HUES6 (cell line): ENCODE results near the gene ASB18.

Source experiments
- H3K27ac ChIP-seq: 2 replicates; pipeline ENCODE4 v1.7.0; 2013; ENCODE audit warnings: low read depth, mild to moderate bottlenecking, low read length, inconsistent platforms
- H3K27me3 ChIP-seq: 2 replicates; pipeline ENCODE4 v1.6.1; 2013; ENCODE audit warnings: low read length; ENCODE audit not compliant: control insufficient read depth, insufficient read depth
- H3K36me3 ChIP-seq: 2 replicates; pipeline ENCODE4 v1.6.1; 2013; ENCODE audit warnings: low read length; ENCODE audit not compliant: control insufficient read depth, insufficient read depth
- H3K4me1 ChIP-seq: 2 replicates; pipeline ENCODE4 v1.6.1; 2013; ENCODE audit warnings: low read length; ENCODE audit not compliant: control insufficient read depth, insufficient read depth
- H3K4me3 ChIP-seq: 2 replicates; pipeline ENCODE4 v1.5.1; 2013; ENCODE audit warnings: low read depth, low read length
- H3K9ac ChIP-seq: one replicate; pipeline ENCODE4 v1.6.1; 2013; ENCODE audit warnings: mild to moderate bottlenecking, low read length
- H3K9me3 ChIP-seq: 2 replicates; pipeline ENCODE4 v1.6.1; 2013; ENCODE audit warnings: low read depth, low read length; ENCODE audit not compliant: control insufficient read depth, insufficient read depth

Gene ASB18, protein sequence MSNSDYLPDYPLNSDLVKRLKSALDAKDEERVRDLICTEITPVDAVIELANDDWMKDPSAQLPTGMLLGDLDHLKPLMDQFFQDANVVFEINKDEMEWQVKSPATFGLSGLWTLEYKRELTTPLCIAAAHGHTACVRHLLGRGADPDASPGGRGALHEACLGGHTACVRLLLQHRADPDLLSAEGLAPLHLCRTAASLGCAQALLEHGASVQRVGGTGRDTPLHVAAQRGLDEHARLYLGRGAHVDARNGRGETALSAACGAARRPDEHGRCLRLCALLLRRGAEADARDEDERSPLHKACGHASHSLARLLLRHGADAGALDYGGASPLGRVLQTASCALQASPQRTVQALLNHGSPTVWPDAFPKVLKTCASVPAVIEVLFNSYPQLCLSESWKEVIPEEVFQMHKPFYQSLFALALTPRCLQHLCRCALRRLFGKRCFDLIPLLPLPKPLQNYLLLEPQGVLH

DNA sequence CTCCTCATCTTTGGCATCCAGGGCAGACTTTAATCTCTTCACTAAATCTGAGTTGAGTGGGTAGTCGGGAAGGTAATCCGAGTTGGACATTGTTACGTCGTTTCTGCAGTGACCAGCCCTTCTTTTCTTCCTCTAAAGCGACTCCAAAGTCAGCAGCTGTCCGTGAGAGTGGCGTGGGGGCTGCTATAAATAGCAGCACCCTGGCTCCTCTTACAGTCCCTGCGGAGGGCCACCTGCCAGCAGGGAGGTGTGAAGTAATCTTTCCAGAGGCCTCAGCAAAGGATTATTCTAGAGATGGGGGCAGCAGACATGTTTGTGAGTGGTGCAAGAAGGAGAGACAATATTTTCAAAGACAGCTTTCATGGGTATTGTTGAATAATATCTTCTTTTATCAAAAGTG is at the start of gene ASB18:
TSS of gene ASB18 (minus strand) at position 151 of the 400 bp plus-strand sequence. CDS start at position 90, 61 bp downstream.
- Histone ChIP-seq H3K36me3 (no peaks in the 10 kb centered on the region), H3K4me1 (no peaks in the 10 kb centered on the region), H3K9ac (no peak within 1 kb of the TSS), H3K27me3 (no peaks in the 10 kb centered on the region), H3K27ac (no peak within 1 kb of the TSS), H3K4me3 (no peak within 1 kb of the TSS), H3K9me3 (peaks cover 7% of the 10 kb centered on the region)

DNA sequence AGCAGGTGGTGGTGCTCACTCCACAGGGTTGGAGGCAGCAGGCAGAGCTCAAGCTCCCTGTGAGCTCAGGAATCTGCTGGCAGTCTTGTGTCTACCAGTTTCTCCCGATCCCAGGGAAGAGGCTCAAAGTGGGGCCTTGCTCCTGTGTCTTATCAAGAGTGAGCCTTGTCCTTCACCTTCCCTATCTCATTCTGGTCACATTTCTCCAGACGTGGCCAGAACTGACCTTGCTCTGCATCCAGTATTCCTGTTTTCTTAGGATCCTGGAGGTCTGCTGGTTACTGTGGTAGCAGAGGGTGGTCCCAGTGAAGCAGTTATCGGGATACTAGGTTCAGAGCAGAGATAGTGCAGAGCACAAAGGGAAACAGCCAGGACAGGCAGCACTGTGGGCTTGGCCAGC is 47.1 kb upstream of the ASB18 start:
- H3K27ac ChIP-seq, result no peak overlapping the region
- H3K27me3 ChIP-seq, result no peaks in the 10 kb centered on the region
- no peak overlapping the region for H3K4me3 ChIP-seq
- no peaks in the 10 kb centered on the region for H3K36me3 ChIP-seq
- peaks cover 21% of the 10 kb centered on the region for H3K4me1 ChIP-seq
- no peaks in the 10 kb centered on the region for H3K9me3 ChIP-seq
- no peak overlapping the region for H3K9ac ChIP-seq

DNA sequence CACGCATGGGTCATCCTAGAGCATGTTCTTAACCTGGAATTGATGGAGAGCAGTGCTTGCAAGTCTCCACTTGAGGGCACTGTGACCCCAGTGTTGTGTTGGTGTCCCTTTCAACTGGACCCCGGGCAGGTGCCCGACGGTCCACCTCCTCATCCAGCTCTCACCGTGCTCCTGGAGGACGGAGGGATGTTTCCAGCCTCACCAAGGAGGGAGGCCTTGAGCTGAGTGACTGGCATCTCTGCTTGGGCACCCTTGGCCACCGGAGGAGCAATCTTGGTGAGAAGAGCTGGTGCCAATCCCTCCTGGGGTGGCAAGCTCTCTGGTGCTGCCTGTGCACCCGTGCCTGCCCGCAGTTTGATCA is 45.4 kb upstream of the ASB18 start:
- Histone ChIP-seq H3K4me1 (peaks cover 21% of the 10 kb centered on the region), H3K36me3 (no peaks in the 10 kb centered on the region), H3K27ac (no peak overlapping the region), H3K27me3 (no peaks in the 10 kb centered on the region), H3K4me3 (no peak overlapping the region), H3K9ac (no peak overlapping the region), H3K9me3 (no peaks in the 10 kb centered on the region)

DNA sequence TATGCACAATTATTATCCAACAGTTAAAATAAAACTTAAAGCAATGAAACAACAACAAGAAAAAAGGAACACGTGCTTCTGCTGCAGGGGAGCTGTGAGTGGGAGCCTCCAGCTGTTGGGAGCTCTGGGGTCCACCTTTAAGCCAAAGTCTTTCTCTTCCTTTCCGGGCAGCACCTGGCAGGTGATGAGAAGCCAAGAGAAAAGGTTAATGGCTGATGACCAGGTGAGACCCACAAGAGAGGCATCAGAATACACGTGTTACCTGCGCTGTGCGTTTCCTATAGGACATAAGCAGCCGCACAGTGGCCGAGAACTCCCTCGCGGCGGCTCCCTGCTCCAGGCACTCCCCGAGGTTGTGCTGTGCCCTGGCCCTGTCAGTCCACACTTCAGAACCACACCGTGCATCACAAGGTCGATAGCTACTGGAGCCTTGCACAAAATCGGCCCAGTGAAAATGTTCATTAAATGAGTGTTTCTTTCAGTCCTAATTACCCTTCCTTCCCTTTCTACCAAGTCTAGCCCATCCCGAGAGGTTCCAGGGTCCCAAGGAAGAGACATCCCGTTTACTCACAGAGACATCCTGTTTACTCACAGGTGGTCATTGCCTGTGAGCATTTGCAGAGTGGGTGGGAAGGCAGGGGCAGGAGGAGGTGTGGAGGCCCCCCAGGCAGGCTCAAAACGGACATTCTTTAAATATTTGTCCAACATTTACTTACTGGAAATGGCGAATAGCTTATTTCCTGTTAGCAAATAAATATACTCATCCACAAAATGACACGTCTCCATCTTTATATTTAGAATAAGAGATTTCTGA is 44.9 kb upstream of the ASB18 start:
- no peaks in the 10 kb centered on the region for H3K36me3 ChIP-seq

DNA sequence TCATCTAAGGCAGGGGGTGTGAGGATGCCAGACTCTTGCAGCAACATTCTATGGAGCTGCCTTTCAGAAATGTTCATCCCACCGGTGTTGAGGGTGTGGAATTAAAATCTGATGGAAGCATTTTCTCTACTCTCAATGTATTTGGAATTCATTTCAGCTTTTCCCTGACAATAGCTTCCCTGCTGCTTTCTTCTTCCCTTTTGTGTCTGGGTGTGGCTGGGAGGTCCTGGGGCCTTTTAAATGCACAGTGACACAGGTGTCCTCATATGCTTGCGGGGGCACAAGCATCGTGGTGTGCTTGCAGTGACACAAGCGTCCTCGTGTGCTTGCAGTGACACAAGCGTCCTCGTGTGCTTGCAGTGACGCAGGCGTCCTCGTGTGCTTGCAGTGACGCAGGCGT is 43.4 kb upstream of the ASB18 start:
- H3K4me1 ChIP-seq, result peaks cover 21% of the 10 kb centered on the region
- no peaks in the 10 kb centered on the region for H3K27me3 ChIP-seq
- H3K36me3 ChIP-seq, result no peaks in the 10 kb centered on the region
- H3K9me3 ChIP-seq, result no peaks in the 10 kb centered on the region
- H3K27ac ChIP-seq, result no peak overlapping the region
- no peak overlapping the region for H3K4me3 ChIP-seq
- no peak overlapping the region for H3K9ac ChIP-seq

More for the DNA sequence above, 44.9 kb upstream of the ASB18 start:
- H3K9me3 ChIP-seq, result no peaks in the 10 kb centered on the region
- H3K9ac ChIP-seq, result no peak overlapping the region
- H3K27me3 ChIP-seq, result no peaks in the 10 kb centered on the region
- H3K4me1 ChIP-seq, result peaks cover 21% of the 10 kb centered on the region
- no peak overlapping the region for H3K27ac ChIP-seq
- no peak overlapping the region for H3K4me3 ChIP-seq

DNA sequence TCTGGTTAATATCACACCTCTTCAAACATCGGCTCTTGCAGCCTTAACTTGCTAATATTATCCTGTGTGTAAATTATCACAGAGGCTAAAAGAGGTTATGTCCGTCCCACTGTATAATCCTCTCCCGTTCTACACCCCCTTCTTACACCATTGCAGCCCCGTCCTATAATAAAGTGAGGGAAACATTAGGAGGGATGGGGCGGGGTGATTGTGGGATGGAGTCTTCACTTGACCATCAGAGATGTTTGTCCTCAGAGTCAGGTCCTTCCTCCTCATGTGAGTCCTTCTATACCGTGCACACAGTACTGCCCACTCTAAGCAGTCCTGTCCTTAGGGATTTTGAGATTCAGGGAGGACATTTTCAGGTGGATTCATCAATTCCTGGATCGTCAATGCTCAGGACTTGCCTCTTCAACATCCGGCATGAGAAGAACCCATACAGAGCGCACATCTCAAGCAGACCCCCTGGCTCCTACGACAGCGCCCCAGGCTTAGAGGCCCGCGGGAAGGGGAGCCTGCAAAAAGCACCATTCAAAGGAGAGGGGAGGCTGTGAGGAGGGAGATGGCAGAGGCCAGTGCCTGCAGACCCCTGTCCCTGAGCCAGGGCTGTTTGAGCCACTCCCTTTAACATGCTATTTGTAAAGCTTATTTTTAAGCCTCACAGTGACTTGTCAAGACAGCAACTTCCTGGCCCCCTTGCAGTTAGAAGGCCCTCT is 42.8 kb upstream of the ASB18 start:
- Histone ChIP-seq H3K9me3 (no peaks in the 10 kb centered on the region), H3K4me3 (no peak overlapping the region), H3K36me3 (no peaks in the 10 kb centered on the region), H3K27ac (no peak overlapping the region), H3K27me3 (no peaks in the 10 kb centered on the region), H3K4me1 (peaks cover 21% of the 10 kb centered on the region), H3K9ac (no peak overlapping the region)

DNA sequence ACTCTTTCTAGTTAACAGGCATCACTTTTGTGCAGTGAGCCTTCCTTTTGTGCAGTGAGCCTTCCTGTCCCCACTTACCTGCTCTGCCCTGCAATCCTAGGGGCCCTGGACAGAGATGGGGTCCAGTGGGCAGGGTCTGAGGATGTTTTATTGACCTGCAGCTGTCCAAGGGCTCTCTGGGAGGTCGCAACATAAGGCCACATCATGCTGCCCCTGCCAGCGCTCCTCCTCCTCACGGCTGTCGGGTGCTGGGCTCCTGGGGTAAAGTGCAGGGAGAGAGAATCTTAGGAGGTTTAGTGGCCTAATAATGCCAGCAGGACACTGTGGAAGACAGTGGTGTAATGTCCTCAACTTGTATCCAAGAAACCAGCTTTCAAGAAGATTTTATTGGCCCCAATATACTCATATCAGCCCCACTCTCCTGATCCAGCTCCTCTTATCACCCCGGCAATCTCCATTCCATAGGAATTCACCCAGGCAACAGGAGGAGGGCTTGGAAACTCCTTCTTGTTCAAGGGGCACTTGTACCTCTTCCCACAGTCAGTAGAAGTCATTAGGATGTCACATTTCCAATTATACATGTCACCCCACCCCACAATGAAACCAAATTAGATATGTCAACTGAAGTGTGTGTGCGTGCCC is 41.9 kb upstream of the ASB18 start:
- H3K4me1 ChIP-seq, result peaks cover 21% of the 10 kb centered on the region

DNA sequence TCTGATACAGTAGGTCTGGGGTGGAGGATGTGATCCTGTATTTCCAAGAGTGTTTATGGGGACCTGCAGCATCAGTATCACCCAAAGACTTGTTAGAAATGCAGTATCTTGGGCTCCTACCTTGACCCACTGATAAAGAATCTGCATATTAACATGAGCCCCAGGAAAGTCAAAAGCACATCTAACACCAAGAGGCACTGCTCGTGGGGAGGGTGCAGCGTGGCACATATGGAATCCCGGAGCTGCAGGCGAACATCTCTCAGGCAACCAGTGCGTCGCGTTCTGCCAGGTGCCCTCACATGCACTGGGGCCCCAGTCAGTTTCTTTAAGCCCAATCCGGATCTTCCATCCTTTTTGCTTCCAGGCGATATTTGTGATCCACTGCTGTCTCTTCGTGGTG is 41.3 kb upstream of the ASB18 start:
- Histone ChIP-seq H3K4me3 (no peak overlapping the region), H3K4me1 (peaks cover 21% of the 10 kb centered on the region), H3K27me3 (no peaks in the 10 kb centered on the region), H3K9me3 (no peaks in the 10 kb centered on the region), H3K36me3 (no peaks in the 10 kb centered on the region), H3K27ac (no peak overlapping the region), H3K9ac (no peak overlapping the region)

More for the DNA sequence above, 41.9 kb upstream of the ASB18 start:
- H3K27me3 ChIP-seq, result no peaks in the 10 kb centered on the region
- no peak overlapping the region for H3K4me3 ChIP-seq
- no peaks in the 10 kb centered on the region for H3K36me3 ChIP-seq
- no peak overlapping the region for H3K27ac ChIP-seq
- no peaks in the 10 kb centered on the region for H3K9me3 ChIP-seq
- H3K9ac ChIP-seq, result no peak overlapping the region

DNA sequence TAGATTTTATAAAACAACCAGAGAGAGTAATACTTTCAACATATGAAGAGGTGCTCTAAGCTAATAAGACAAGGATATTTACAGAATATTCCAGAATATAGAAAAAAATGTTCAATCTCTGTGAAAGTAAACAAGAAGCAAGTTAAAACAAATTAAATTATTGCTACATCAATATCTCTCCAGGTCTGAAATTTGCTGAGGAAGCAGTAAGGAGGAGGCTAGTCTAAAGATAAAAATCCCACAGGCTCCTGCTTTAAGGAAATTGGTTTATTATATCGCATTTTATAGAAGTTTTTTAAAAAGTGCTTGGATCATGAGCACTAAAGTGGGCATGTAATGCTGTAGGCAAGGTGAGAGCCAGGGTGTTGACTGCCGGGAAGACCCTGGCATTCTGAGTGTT is 39.7 kb upstream of the ASB18 start:
- Histone ChIP-seq H3K4me3 (no peak overlapping the region), H3K9ac (no peak overlapping the region), H3K9me3 (no peaks in the 10 kb centered on the region), H3K4me1 (peaks cover 17% of the 10 kb centered on the region), H3K27ac (no peak overlapping the region), H3K27me3 (no peaks in the 10 kb centered on the region), H3K36me3 (no peaks in the 10 kb centered on the region)

DNA sequence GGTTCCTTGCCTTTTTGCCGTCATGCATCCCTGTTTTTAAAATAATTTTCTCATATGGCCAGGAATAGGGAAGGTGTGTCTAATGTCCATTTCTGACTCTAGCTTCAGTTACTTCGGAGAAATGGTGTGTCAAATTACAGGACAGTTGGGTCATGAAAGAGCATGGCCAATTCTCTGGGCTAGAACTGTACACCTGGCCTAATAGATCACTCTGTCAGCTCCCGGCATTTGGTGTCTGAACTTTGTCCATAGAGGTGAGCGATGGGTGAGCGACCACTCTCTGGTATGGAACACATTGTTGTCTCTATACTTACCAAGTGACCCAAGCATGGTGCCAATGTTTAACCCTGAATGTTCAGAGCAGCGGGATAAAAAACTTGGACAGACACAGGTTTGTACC is 38.3 kb upstream of the ASB18 start:
- H3K4me3 ChIP-seq, result no peak overlapping the region
- peaks cover 8% of the 10 kb centered on the region for H3K4me1 ChIP-seq
- no peaks in the 10 kb centered on the region for H3K27me3 ChIP-seq
- H3K27ac ChIP-seq, result no peak overlapping the region
- H3K36me3 ChIP-seq, result no peaks in the 10 kb centered on the region
- H3K9ac ChIP-seq, result no peak overlapping the region
- no peaks in the 10 kb centered on the region for H3K9me3 ChIP-seq
